K562 (cell line): ENCODE measurements around the gene LRRC25. TPM values are rescaled to one million over a fixed set of nuclear protein-coding genes. Genes with fewer than 3 reads are reported as not detected.

Experiments used
- ATAC-seq: fragments of 200-7000 bp; cut with Tn5 transposase; 3 replicates; pipeline ENCODE4 v1.9.1; 2020; ENCODE audit warnings: moderate library complexity
- BruUV-seq: library from RNA; stranded (reverse); fragments of 400-500 nt; replicated peaks from 2 replicates; lab custom pipeline; 2021; lab: Mats Ljungman, UMichigan
- CTCF ChIA-PET: fragments of 300-600 bp; formaldehyde crosslinking; extraction: SDS; loops from one replicate; lab custom pipeline; 2021; ENCODE audit warnings: low intra/inter-chr PET ratio; lab: Yijun Ruan, JAX
- POLR2A ChIA-PET: fragments of 300-600, 350-650 bp; sonication (Branson Sonifier 250); formaldehyde crosslinking; extraction: SDS; loops from one replicate; lab custom pipeline; 2021; ENCODE audit warnings: antibody characterized with exemption, inconsistent platforms; lab: Yijun Ruan, JAX
- DNase-seq, 4 experiments: peaks; one replicate each; pipeline versions ENCODE4 v3.0.0 to v3.0.0-alpha.2; 2011 to 2018; ENCODE audit warnings: low spot score in 3 of 4, mixed read lengths in 3 of 4; ENCODE audit errors: extremely low read depth in 1 of 4
- FAIRE-seq: peaks from 2 replicates; lab custom pipeline; 2011; peaks lifted over from hg19 to GRCh38; lab: Jason Lieb, UNC
- H2AFZ ChIP-seq: 2 replicates; pipeline ENCODE4 v1.6.0; 2011; ENCODE audit warnings: low read depth, low read length, control low read depth, inconsistent platforms
- H3K27ac ChIP-seq: fragments of 200-600 bp; 3 replicates; pipeline ENCODE4 v1.8.0; 2011; ENCODE audit warnings: low read depth, mild to moderate bottlenecking, control low read depth, inconsistent platforms, low read length, moderate library complexity, mixed read lengths; ENCODE audit errors: extremely low read depth
- H3K27me3 ChIP-seq, 2 experiments: fragments of 300-600 bp in 1 of 2; 2 replicates in 1 of 2; 3 replicates in 1 of 2; pipeline versions ENCODE4 v1.6.0 to v1.8.0; 2011; ENCODE audit warnings: inconsistent platforms in 2 of 2, low read length in 2 of 2, mild to moderate bottlenecking in 1 of 2, mixed read lengths in 1 of 2, moderate library complexity in 1 of 2; ENCODE audit not compliant: control insufficient read depth in 2 of 2, insufficient read depth in 2 of 2
- H3K36me3 ChIP-seq: fragments of 300-600 bp; 3 replicates; pipeline ENCODE4 v1.8.0; 2011; ENCODE audit warnings: mild to moderate bottlenecking, low read length, inconsistent platforms; ENCODE audit not compliant: control insufficient read depth, insufficient read depth
- H3K4me1 ChIP-seq, 2 experiments: fragments of 200-600 bp in 1 of 2; replicated peaks in 1 of 2; 2 replicates in 1 of 2; 3 replicates in 1 of 2; pipeline versions ENCODE4 v1.5.1 to v1.8.0; 2011; ENCODE audit warnings: inconsistent platforms in 2 of 2, low read length in 2 of 2, mild to moderate bottlenecking in 1 of 2, mixed read lengths in 1 of 2, moderate library complexity in 1 of 2; ENCODE audit not compliant: control insufficient read depth in 2 of 2, insufficient read depth in 2 of 2
- H3K4me2 ChIP-seq: 2 replicates; pipeline ENCODE4 v1.6.1; 2011; ENCODE audit warnings: low read length, control low read depth, inconsistent platforms, mixed read lengths; ENCODE audit not compliant: insufficient read depth
- H3K4me3 ChIP-seq: fragments of 200-600 bp; sonication (generic), shearing (Covaris generic); 2 replicates; pipeline ENCODE4 v1.5.1; 2016; ENCODE audit warnings: control low read depth, inconsistent platforms
- H3K79me2 ChIP-seq: fragments of 200-600 bp; 3 replicates; pipeline ENCODE4 v1.8.0; 2011; ENCODE audit warnings: low read length, inconsistent platforms; ENCODE audit not compliant: control insufficient read depth, insufficient read depth
- H3K9ac ChIP-seq, 2 experiments: 2 replicates each; pipeline versions ENCODE4 v1.6.0 to v1.6.1; 2011; ENCODE audit warnings: low read depth in 2 of 2, low read length in 2 of 2, control low read depth in 1 of 2, inconsistent platforms in 1 of 2, mild to moderate bottlenecking in 1 of 2, mixed read lengths in 1 of 2; ENCODE audit not compliant: insufficient read depth in 1 of 2
- H3K9me1 ChIP-seq: one replicate; pipeline ENCODE4 v1.6.0; 2011; ENCODE audit warnings: inconsistent platforms, mild to moderate bottlenecking, low read length, moderate library complexity; ENCODE audit not compliant: control insufficient read depth, insufficient read depth
- H3K9me3 ChIP-seq: replicated peaks from 2 replicates; pipeline ENCODE4 v1.5.1; 2011; ENCODE audit warnings: low read depth, low read length, inconsistent platforms; ENCODE audit not compliant: control insufficient read depth, insufficient read depth
- H4K20me1 ChIP-seq: replicated peaks from 2 replicates; pipeline ENCODE4 v1.6.1; 2011; ENCODE audit warnings: low read length, inconsistent platforms, mixed read lengths; ENCODE audit not compliant: control insufficient read depth, insufficient read depth
- DPF2 ChIP-seq: fragments of 450-650 bp; IDR thresholded peaks from 2 replicates; pipeline ENCODE4 v1.6.1; 2016
- LARP7 ChIP-seq: fragments of 450-650 bp; IDR thresholded peaks from 2 replicates; pipeline ENCODE4 v1.6.1; 2016
- PTBP1 ChIP-seq: fragments of 200-400 bp; formaldehyde crosslinking; IDR thresholded peaks from 2 replicates; pipeline ENCODE4 v1.6.1; 2017; ENCODE audit warnings: low read depth, low read length
- RB1 ChIP-seq: fragments of 450-650 bp; IDR thresholded peaks from 2 replicates; pipeline ENCODE4 v1.6.1; 2017; ENCODE audit warnings: low read depth, mild to moderate bottlenecking
- RHOXF2B ChIP-seq: fragments of 250-450 bp; sonication (Bioruptor Pico); conservative IDR thresholded peaks from 2 replicates; pipeline ENCODE4 v1.5.1; 2021
- TOE1 ChIP-seq, 2 experiments: fragments of 450-650 bp in 1 of 2; sonication (generic) in 1 of 2; formaldehyde crosslinking in 1 of 2; IDR thresholded peaks; 2 replicates each; pipeline versions ENCODE4 v1.7.1 to v1.8.0; 2016 to 2022; ENCODE audit warnings: borderline replicate concordance in 2 of 2, mild to moderate bottlenecking in 2 of 2, antibody characterized with exemption in 1 of 2, inconsistent platforms in 1 of 2, low read depth in 1 of 2, missing genetic modification reagents in 1 of 2, moderate library complexity in 1 of 2
- ZFPM2 ChIP-seq: fragments of 250-450 bp; sonication (Bioruptor Pico); IDR thresholded peaks from 2 replicates; pipeline ENCODE4 v1.5.1; 2022; ENCODE audit warnings: mild to moderate bottlenecking
- ZNF184 ChIP-seq: sonication (generic); formaldehyde crosslinking; IDR thresholded peaks from 2 replicates; pipeline ENCODE4 v1.5.0; 2020; ENCODE audit warnings: missing genetic modification reagents
- WGBS: fragments of 100-300 bp; shearing (Covaris generic); methylation state at CpG from one replicate; pipeline ENCODE4 v1.1.6; 2016; ENCODE audit warnings: low coverage, mixed read lengths; ENCODE audit not compliant: insufficient coverage; ENCODE audit errors: missing lambda C conversion rate; 5-methylcytosine and 5-hydroxymethylcytosine counted together
- in situ Hi-C: fragments of 300-500 bp; cut with MboI; formaldehyde crosslinking; loops from 4 replicates; pipeline ENCODE4 v1.15.0; 2018; ENCODE audit warnings: inconsistent platforms, mixed read lengths
- intact Hi-C: fragments of 100-400 bp; cut with micrococcal nuclease; formaldehyde crosslinking; loops from 2 replicates; pipeline ENCODE4 v1.14.2; 2022
- polyA plus RNA-seq, 8 experiments: library from polyadenylated mRNA; depleted of rRNA in 4 of 8; stranded (reverse) in 5 of 8; unstranded in 3 of 8; fragments of >200 nt; fragmentation: Nextera tagmentation in 2 of 8; fragmentation: Illumina TruSeq in 1 of 8; extraction: Ambion mirVana in 2 of 8; extraction: Trizol in 1 of 8; gene quantifications; 2 replicates each; pipeline versions ENCODE4 v1.2.1 to v1.2.3, GENCODE V29; 2011 to 2014; ENCODE audit warnings: inconsistent platforms in 1 of 8, missing spikeins in 1 of 8
- total RNA-seq, 7 experiments: library from RNA; depleted of rRNA in 6 of 7; stranded (reverse); fragments of >200 nt in 6 of 7; fragmentation: Illumina TruSeq in 2 of 7; extraction: Trizol in 2 of 7; gene quantifications; 2 replicates each; pipeline versions ENCODE4 v1.2.1 to v1.2.3, GENCODE V29; 2011 to 2021; ENCODE audit warnings: low replicate concordance in 1 of 7
- TF ChIP-seq, protein P1 (sequence below): sonication (generic); formaldehyde crosslinking; IDR thresholded peaks from 2 replicates; pipeline ENCODE4 v1.8.0; 2022; ENCODE audit warnings: mild to moderate bottlenecking, missing genetic modification reagents
- TF ChIP-seq, protein P2 (sequence below): fragments of 450-650 bp; IDR thresholded peaks from 2 replicates; pipeline ENCODE4 v1.6.1; 2016; ENCODE audit warnings: low read depth, mild to moderate bottlenecking, moderate library complexity
- TF ChIP-seq, protein P3 (sequence below): IDR thresholded peaks from 2 replicates; pipeline ENCODE4 v1.6.1; 2011; ENCODE audit warnings: borderline replicate concordance, low read depth, mild to moderate bottlenecking, moderate library complexity, low read length; ENCODE audit not compliant: insufficient read depth, poor library complexity, severe bottlenecking
- TF ChIP-seq, protein P4 (sequence below): fragments of 150-350 bp; conservative IDR thresholded peaks from 2 replicates; pipeline ENCODE4 v1.6.1; 2014; ENCODE audit warnings: low read length
- TF ChIP-seq, protein P5 (sequence below): fragments of 450-650 bp; formaldehyde crosslinking; IDR thresholded peaks from 2 replicates; pipeline ENCODE4 v1.4.0; 2020; ENCODE audit warnings: mild to moderate bottlenecking, moderate library complexity

Gene LRRC25
- total and polyA plus RNA-seq, 9 of the 15 experiments (the other 6 are each of a cell fraction or from before 2014, with no cell fraction given): 0.07 to 0.36 (median 0.10) TPM; not detected in 3

DNA sequence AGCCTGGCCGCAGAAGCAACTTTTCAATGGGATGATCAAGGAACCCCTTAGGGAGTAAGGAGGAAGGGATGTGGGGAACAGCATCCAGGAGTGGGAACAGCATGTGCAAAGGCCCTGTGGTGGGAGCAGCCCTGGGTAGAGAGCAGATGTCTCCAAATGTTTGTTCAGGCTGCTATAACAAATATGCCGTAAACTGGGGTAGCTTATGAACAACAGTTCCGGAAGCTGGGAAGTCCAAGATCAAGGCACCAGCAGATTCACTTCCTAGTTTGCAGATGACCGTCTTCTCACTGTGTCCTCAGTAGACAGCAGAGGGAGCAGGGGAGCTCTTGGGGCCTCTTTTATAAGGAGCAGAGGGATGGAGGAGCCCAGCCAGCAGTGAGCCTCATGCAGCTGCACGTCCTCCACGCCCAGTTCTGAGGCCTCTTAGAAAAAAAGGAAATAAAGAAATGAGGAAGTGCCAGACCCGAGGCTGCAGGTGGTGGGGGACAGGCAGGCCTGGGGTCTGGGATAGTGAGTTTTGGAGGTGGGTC is 4.2 kb upstream of the LRRC25 start:
- H3K4me1 ChIP-seq: peaks cover 12 to 21% of the 10 kb centered on the region in 2 experiments
- no peaks in the 10 kb centered on the region for H3K36me3 ChIP-seq
- no peak overlapping the region; the same call in 1 of the 2 replicates for H3K4me2 ChIP-seq
- intact Hi-C loops (no loop called here), in situ Hi-C loops (loop anchor here (5.0 kb wide), 1 partner anchor 189 kb away; no protein-coding TSS in a partner anchor)
- FAIRE-seq (peak; percentile 51), DNase-seq (peak; percentile 39 to 85 (median 56)), ATAC-seq (peak; percentile 94)
- H3K9me1 ChIP-seq: no peaks in the 10 kb centered on the region
- no peaks in the 10 kb centered on the region for H4K20me1 ChIP-seq
- H3K9me3 ChIP-seq: no peaks in the 10 kb centered on the region
- no TSS peak for BruUV-seq
- H2AFZ ChIP-seq: peak overlapping the region; percentile 69
- H3K9ac ChIP-seq: peak overlapping the region in 1 of 2 experiments; percentile 66; a peak in 2 of 4 replicates
- ChIA-PET POLR2A (interaction anchor here (0.6 to 4.1 kb wide), 4 partner anchors 12 to 120 kb away, joined by 4 to 80 read pairs (median 10); partner anchors contain the start of genes GDF15 and JUND), CTCF (interaction anchor here (0.6 to 1.0 kb wide), 2 partner anchors 12 to 14 kb away, joined by 3 read pairs; no protein-coding TSS in a partner anchor)
- H3K27me3 ChIP-seq: no peaks in the 10 kb centered on the region
- H3K4me3 ChIP-seq: no peak overlapping the region
- H3K79me2 ChIP-seq: no peaks in the 10 kb centered on the region
- 30% methylated on average over 7 of the region's 7 CpGs for WGBS
- peak overlapping the region; percentile 52; the same call in 1 of the 3 replicates for H3K27ac ChIP-seq
- TF ChIP-seq, protein P1, sequence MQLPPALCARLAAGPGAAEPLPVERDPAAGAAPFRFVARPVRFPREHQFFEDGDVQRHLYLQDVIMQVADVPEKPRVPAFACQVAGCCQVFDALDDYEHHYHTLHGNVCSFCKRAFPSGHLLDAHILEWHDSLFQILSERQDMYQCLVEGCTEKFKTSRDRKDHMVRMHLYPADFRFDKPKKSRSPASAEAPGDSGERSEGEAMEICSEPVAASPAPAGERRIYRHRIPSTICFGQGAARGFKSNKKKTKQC: no peak
- TF ChIP-seq RB1 (no peak), ZFPM2 (no peak), DPF2 (no peak), TOE1 (IDR thresholded peaks at IDR 0.05; ENCODE audit: borderline replicate concordance) (no peak), TOE1 (CRISPR knock-in tag; IDR thresholded peaks at IDR 0.05; ENCODE audit: borderline replicate concordance, low read depth) (no peak), ZNF184 (CRISPR knock-in tag) (no peak), RHOXF2B (CRISPR knock-in tag) (no peak), PTBP1 (0 out of 2 replicates have a peak, but pooled peaks have one; percentile 83), LARP7 (no peak)
- TF ChIP-seq, protein P2, sequence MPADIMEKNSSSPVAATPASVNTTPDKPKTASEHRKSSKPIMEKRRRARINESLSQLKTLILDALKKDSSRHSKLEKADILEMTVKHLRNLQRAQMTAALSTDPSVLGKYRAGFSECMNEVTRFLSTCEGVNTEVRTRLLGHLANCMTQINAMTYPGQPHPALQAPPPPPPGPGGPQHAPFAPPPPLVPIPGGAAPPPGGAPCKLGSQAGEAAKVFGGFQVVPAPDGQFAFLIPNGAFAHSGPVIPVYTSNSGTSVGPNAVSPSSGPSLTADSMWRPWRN: no peak
- TF ChIP-seq, protein P3, sequence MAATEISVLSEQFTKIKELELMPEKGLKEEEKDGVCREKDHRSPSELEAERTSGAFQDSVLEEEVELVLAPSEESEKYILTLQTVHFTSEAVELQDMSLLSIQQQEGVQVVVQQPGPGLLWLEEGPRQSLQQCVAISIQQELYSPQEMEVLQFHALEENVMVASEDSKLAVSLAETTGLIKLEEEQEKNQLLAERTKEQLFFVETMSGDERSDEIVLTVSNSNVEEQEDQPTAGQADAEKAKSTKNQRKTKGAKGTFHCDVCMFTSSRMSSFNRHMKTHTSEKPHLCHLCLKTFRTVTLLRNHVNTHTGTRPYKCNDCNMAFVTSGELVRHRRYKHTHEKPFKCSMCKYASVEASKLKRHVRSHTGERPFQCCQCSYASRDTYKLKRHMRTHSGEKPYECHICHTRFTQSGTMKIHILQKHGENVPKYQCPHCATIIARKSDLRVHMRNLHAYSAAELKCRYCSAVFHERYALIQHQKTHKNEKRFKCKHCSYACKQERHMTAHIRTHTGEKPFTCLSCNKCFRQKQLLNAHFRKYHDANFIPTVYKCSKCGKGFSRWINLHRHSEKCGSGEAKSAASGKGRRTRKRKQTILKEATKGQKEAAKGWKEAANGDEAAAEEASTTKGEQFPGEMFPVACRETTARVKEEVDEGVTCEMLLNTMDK: no peak
- TF ChIP-seq, protein P4, sequence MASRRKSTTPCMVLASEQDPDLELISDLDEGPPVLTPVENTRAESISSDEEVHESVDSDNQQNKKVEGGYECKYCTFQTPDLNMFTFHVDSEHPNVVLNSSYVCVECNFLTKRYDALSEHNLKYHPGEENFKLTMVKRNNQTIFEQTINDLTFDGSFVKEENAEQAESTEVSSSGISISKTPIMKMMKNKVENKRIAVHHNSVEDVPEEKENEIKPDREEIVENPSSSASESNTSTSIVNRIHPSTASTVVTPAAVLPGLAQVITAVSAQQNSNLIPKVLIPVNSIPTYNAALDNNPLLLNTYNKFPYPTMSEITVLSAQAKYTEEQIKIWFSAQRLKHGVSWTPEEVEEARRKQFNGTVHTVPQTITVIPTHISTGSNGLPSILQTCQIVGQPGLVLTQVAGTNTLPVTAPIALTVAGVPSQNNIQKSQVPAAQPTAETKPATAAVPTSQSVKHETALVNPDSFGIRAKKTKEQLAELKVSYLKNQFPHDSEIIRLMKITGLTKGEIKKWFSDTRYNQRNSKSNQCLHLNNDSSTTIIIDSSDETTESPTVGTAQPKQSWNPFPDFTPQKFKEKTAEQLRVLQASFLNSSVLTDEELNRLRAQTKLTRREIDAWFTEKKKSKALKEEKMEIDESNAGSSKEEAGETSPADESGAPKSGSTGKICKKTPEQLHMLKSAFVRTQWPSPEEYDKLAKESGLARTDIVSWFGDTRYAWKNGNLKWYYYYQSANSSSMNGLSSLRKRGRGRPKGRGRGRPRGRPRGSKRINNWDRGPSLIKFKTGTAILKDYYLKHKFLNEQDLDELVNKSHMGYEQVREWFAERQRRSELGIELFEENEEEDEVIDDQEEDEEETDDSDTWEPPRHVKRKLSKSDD: no peak
- TF ChIP-seq, protein P5, sequence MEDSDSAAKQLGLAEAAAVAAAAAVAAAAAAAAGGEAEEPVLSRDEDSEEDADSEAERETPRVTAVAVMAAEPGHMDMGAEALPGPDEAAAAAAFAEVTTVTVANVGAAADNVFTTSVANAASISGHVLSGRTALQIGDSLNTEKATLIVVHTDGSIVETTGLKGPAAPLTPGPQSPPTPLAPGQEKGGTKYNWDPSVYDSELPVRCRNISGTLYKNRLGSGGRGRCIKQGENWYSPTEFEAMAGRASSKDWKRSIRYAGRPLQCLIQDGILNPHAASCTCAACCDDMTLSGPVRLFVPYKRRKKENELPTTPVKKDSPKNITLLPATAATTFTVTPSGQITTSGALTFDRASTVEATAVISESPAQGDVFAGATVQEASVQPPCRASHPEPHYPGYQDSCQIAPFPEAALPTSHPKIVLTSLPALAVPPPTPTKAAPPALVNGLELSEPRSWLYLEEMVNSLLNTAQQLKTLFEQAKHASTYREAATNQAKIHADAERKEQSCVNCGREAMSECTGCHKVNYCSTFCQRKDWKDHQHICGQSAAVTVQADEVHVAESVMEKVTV: 0 out of 2 replicates have a peak, but pooled peaks have one; percentile 11
